HEK293T (cell line): ENCODE measurements around the gene HSPH1.

Experiments
- FOXK2 ChIP-seq: fragments of 450-650 bp; IDR thresholded peaks from 2 replicates; pipeline ENCODE4 v1.6.1; 2016; ENCODE audit warnings: mild to moderate bottlenecking
- FOXM1 ChIP-seq: fragments of 450-650 bp; IDR thresholded peaks from 2 replicates; pipeline ENCODE4 v1.6.1; 2017; ENCODE audit warnings: mild to moderate bottlenecking, borderline replicate concordance
- HDGF ChIP-seq: fragments of 450-650 bp; IDR thresholded peaks from 2 replicates; pipeline ENCODE4 v1.6.1; 2017; ENCODE audit warnings: antibody characterized with exemption, borderline replicate concordance
- NFRKB ChIP-seq: fragments of 450-650 bp; IDR thresholded peaks from 2 replicates; pipeline ENCODE4 v1.6.1; 2016; ENCODE audit warnings: mild to moderate bottlenecking, moderate library complexity
- SUZ12 ChIP-seq: fragments of 450-650 bp; IDR thresholded peaks from 2 replicates; pipeline ENCODE4 v1.6.1; 2016; ENCODE audit warnings: mild to moderate bottlenecking
- TARDBP ChIP-seq: fragments of 450-650 bp; IDR thresholded peaks from 2 replicates; pipeline ENCODE4 v1.6.1; 2016
- ZNF384 ChIP-seq: fragments of 450-650 bp; IDR thresholded peaks from 2 replicates; pipeline ENCODE4 v1.6.1; 2016
- TF ChIP-seq, protein P1 (sequence below): fragments of 450-650 bp; IDR thresholded peaks from 2 replicates; pipeline ENCODE4 v1.6.1; 2016

DNA sequence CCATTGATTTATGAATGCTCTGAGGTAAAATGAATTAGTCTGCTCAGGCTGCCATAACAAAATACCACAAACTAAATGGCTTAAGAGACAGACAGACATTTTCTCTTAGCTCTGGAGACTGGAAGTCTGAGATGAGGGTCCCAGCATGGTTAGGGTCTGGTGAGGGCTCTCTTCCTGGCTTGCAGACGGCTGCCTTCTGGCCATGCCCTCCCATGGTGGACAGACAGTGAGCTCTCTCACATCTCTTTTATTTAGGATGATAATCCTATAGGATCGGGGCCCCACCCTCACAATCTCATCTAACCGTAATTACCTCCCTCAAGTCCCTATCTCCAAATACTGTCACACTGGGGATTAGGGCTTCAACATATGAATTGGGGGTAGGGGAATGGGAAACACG lies 47.1 kb downstream of the HSPH1 start:
- no peak for TF ChIP-seq FOXK2
- no peak for TF ChIP-seq TARDBP
- no peak for TF ChIP-seq HDGF
- TF ChIP-seq NFRKB = no peak
- no peak for TF ChIP-seq SUZ12
- no peak for TF ChIP-seq FOXM1
- TF ChIP-seq, protein P1, sequence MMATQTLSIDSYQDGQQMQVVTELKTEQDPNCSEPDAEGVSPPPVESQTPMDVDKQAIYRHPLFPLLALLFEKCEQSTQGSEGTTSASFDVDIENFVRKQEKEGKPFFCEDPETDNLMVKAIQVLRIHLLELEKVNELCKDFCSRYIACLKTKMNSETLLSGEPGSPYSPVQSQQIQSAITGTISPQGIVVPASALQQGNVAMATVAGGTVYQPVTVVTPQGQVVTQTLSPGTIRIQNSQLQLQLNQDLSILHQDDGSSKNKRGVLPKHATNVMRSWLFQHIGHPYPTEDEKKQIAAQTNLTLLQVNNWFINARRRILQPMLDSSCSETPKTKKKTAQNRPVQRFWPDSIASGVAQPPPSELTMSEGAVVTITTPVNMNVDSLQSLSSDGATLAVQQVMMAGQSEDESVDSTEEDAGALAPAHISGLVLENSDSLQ = no peak
- no peak for TF ChIP-seq ZNF384
